ENCODE data around the gene SLC2A9. TPM values are rescaled to one million over a fixed set of nuclear protein-coding genes. Genes with fewer than 3 reads are reported as not detected.

Gene SLC2A9
- total and polyA plus RNA-seq, 2 of the 8 experiments (the other 6 are each of a cell fraction or from before 2014, with no cell fraction given), result 0.20 to 0.26 TPM

DNA sequence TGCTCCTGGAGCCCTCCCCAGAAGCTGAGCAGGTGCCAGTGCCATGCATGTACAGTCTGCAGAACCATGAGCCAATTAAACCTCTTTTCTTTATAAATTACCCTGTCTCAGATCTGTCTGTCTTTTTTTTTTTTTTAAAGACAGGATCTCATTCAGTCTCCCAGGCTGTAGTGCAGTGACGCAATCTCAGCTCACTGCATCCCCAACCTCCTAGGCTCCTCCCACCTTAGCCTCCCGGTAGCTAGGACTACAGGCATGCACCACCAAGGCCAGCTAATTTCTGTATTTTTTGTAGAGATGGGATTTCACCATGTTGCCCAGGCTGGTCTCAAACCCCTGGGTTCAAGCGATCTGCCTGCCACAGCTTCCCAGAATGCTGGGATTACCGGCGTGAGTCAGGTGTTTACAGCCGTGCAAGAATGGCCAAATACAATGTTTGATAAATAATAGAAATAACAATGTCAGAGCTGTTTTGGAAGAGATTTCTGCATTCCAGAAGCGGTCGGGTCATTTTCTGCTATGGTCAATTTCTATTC lies 68.8 kb downstream of the SLC2A9 start:
- H3K27me3 ChIP-seq (replicated peaks in 1 of 4; ENCODE audit: control insufficient read depth in 3 of 4, extremely low read depth in 1 of 4, insufficient read depth in 3 of 4, low read length in 3 of 4), result no peaks in the 10 kb centered on the region
- no peaks in the 10 kb centered on the region for H3K79me2 ChIP-seq (ENCODE audit: control insufficient read depth in 1 of 2, insufficient read depth in 2 of 2, low read length in 2 of 2)
- no peak overlapping the region for H3K9ac ChIP-seq (replicated peaks in 1 of 4; ENCODE audit: extremely low read depth in 1 of 4, low read depth in 3 of 4, low read length in 3 of 4)
- H3K14ac ChIP-seq (ENCODE audit: insufficient read length), result no peak overlapping the region
- no peaks in the 10 kb centered on the region for H3K23me2 ChIP-seq (ENCODE audit: low read depth, low read length)
- no peak overlapping the region for H3K4me3 ChIP-seq (ENCODE audit: extremely low read depth in 1 of 4, insufficient read depth in 2 of 4, low read depth in 3 of 4, low read length in 4 of 4)
- H4K5ac ChIP-seq (ENCODE audit: insufficient read length, low read depth, low read length), result no peak overlapping the region
- H3K36me3 ChIP-seq (ENCODE audit: control insufficient read depth in 2 of 4, insufficient read depth in 4 of 4, low read length in 3 of 4), result no peaks in the 10 kb centered on the region
- DNase-seq (ENCODE audit: low read depth in 1 of 2, low spot score in 2 of 2), result no peak
- no peak overlapping the region for H2BK15ac ChIP-seq (ENCODE audit: low read length)
- no peak for FAIRE-seq
- H2BK120ac ChIP-seq (replicated peaks; ENCODE audit: low read depth, low read length), result no peak overlapping the region
- H3K4me2 ChIP-seq (ENCODE audit: insufficient read depth in 1 of 2, low read depth in 2 of 2, low read length in 2 of 2), result no peak overlapping the region
- no peak overlapping the region for H3K18ac ChIP-seq (ENCODE audit: extremely low read depth, low read length)
- no peak overlapping the region for H2AK5ac ChIP-seq (ENCODE audit: low read depth, low read length)
- peaks cover 0 to 4% (median 0%) of the 10 kb centered on the region in 4 experiments; a peak in 1 of 7 replicates for H3K4me1 ChIP-seq (replicated peaks in 1 of 4; ENCODE audit: control insufficient read depth in 3 of 4, insufficient read depth in 4 of 4, low read length in 3 of 4)
- no peak overlapping the region for H2AFZ ChIP-seq (ENCODE audit: low read length)
- no peak overlapping the region for H2BK12ac ChIP-seq (ENCODE audit: low read depth, low read length)
- H2BK20ac ChIP-seq (ENCODE audit: low read length), result no peak overlapping the region
- WGBS, 2 experiments (ENCODE audit: extremely low coverage in 1 of 2, insufficient coverage in 1 of 2, insufficient read length in 1 of 2, insufficient replicate concordance in 2 of 2, low coverage in 1 of 2, low lambda C conversion rate in 2 of 2, missing lambda C conversion rate in 1 of 2), result 83% methylated on average over 8 of the region's 8 CpGs; no CpG with 5 or more reads in 1 of the 2 experiments
- H3K27ac ChIP-seq (ENCODE audit: low read depth, low read length), result no peak overlapping the region
- no peaks in the 10 kb centered on the region for H3K9me3 ChIP-seq (ENCODE audit: insufficient read depth in 2 of 2, low read depth in 1 of 2, low read length in 1 of 2)
- no peak overlapping the region for H3K56ac ChIP-seq (replicated peaks; ENCODE audit: insufficient read length, low read depth, low read length)
- ChIA-PET POLR2A (ENCODE audit: partially characterized antibody) (no interaction called here), CTCF (ENCODE audit: partially characterized antibody) (interaction anchor here (0.8 to 2.6 kb wide), 2 partner anchors 19 to 62 kb away, joined by 3 to 12 read pairs; no protein-coding TSS in a partner anchor)
- H3K79me1 ChIP-seq (ENCODE audit: low read depth, low read length), result no peaks in the 10 kb centered on the region
- no peak overlapping the region for H3K23ac ChIP-seq (ENCODE audit: insufficient read length)
- no peak overlapping the region for H4K8ac ChIP-seq (ENCODE audit: extremely low read depth, insufficient read depth, low read length)
- no peak overlapping the region for H4K91ac ChIP-seq (replicated peaks; ENCODE audit: insufficient read length, low read length)
- no peak overlapping the region for H2BK5ac ChIP-seq (ENCODE audit: low read depth, low read length)
- TF ChIP-seq GABPA (IDR thresholded peaks at IDR 0.05; ENCODE audit: borderline replicate concordance, insufficient read depth, low read length) (no peak), NRF1 (IDR thresholded peaks at IDR 0.05; ENCODE audit: low read depth, low read length) (no peak), RFX5 (IDR thresholded peaks at IDR 0.05; ENCODE audit: borderline replicate concordance, low read depth, low read length) (no peak), POLR2A (IDR thresholded peaks at IDR 0.05; ENCODE audit: control extremely low read depth in 1 of 2, low read depth in 2 of 2, low read length in 2 of 2) (no peak), SP1 (IDR thresholded peaks at IDR 0.05; ENCODE audit: low read depth, low read length) (no peak), CEBPB (IDR thresholded peaks at IDR 0.05; ENCODE audit: low read depth, low read length) (peak; percentile 90), TBP (IDR thresholded peaks at IDR 0.05; ENCODE audit: low read depth, low read length) (no peak), SUZ12 (IDR thresholded peaks at IDR 0.05; ENCODE audit: low read length) (no peak)
- TF ChIP-seq, protein P1, sequence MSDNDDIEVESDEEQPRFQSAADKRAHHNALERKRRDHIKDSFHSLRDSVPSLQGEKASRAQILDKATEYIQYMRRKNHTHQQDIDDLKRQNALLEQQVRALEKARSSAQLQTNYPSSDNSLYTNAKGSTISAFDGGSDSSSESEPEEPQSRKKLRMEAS (IDR thresholded peaks at IDR 0.05), result no peak
- H4K20me1 ChIP-seq (replicated peaks in 1 of 2; ENCODE audit: control insufficient read depth in 1 of 2, insufficient read depth in 2 of 2, low read length in 2 of 2), result no peaks in the 10 kb centered on the region
- no peak overlapping the region for H3K4ac ChIP-seq (replicated peaks; ENCODE audit: insufficient read length, low read depth, low read length)
